Liver (tissue), 9 donors: Measurements from ENCODE around the gene GSK3A. TPM values are rescaled to one million over a fixed set of nuclear protein-coding genes. Genes with fewer than 3 reads are reported as not detected.

ENCODE experiments used
- DNase-seq: peaks from one replicate; pipeline ENCODE4 v3.0.0-alpha.2; 2017; ENCODE audit warnings: low spot score
- H3K27ac ChIP-seq, 2 donors: one replicate each; pipeline ENCODE4 v1.7.0; 2013; ENCODE audit warnings: inconsistent platforms in 2 of 2, low read length in 2 of 2, control low read depth in 1 of 2, low read depth in 1 of 2, mild to moderate bottlenecking in 1 of 2
- H3K27me3 ChIP-seq, 4 donors: one replicate each; pipeline versions ENCODE4 v1.6.1 to v1.7.0; 2013; ENCODE audit warnings: low read length in 3 of 4, inconsistent platforms in 1 of 4, mild to moderate bottlenecking in 1 of 4, moderate library complexity in 1 of 4; ENCODE audit not compliant: control insufficient read depth in 4 of 4, insufficient read depth in 4 of 4
- H3K36me3 ChIP-seq, 4 donors: one replicate each; pipeline versions ENCODE4 v1.6.1 to v1.7.0; 2013; ENCODE audit warnings: low read length in 3 of 4, mild to moderate bottlenecking in 3 of 4, low read depth in 1 of 4, moderate library complexity in 1 of 4; ENCODE audit not compliant: control insufficient read depth in 4 of 4, insufficient read depth in 3 of 4
- H3K4me1 ChIP-seq, 4 donors: one replicate each; pipeline versions ENCODE4 v1.6.1 to v1.7.0; 2013; ENCODE audit warnings: low read length in 3 of 4, mild to moderate bottlenecking in 3 of 4, moderate library complexity in 1 of 4; ENCODE audit not compliant: control insufficient read depth in 4 of 4, insufficient read depth in 4 of 4
- H3K4me3 ChIP-seq, 3 donors: one replicate each; pipeline versions ENCODE4 v1.6.1 to v1.7.0; 2013; ENCODE audit warnings: low read length in 3 of 3, control low read depth in 1 of 3, low read depth in 1 of 3, mild to moderate bottlenecking in 1 of 3
- H3K9ac ChIP-seq, 2 donors: one replicate each; pipeline ENCODE4 v1.7.0; 2013; ENCODE audit warnings: low read length in 2 of 2, mild to moderate bottlenecking in 2 of 2, moderate library complexity in 2 of 2, control low read depth in 1 of 2, low read depth in 1 of 2
- H3K9me3 ChIP-seq, 4 donors: one replicate each; pipeline versions ENCODE4 v1.6.1 to v1.7.0; 2013; ENCODE audit warnings: low read length in 3 of 4; ENCODE audit not compliant: control insufficient read depth in 4 of 4
- EGR1 ChIP-seq, 2 donors: IDR thresholded peaks; 2 replicates each; pipeline ENCODE4 v1.6.1; 2016 to 2018; ENCODE audit warnings: antibody characterized with exemption in 2 of 2, low read depth in 2 of 2
- FOXA1 ChIP-seq: IDR thresholded peaks from 2 replicates; pipeline ENCODE4 v1.6.1; 2016; ENCODE audit warnings: antibody characterized with exemption
- GABPA ChIP-seq, 2 donors: IDR thresholded peaks in 1 of 2; conservative IDR thresholded peaks in 1 of 2; 2 replicates each; pipeline ENCODE4 v1.6.1; 2016; ENCODE audit warnings: antibody characterized with exemption in 2 of 2, mild to moderate bottlenecking in 1 of 2, moderate library complexity in 1 of 2
- JUND ChIP-seq, 2 donors: IDR thresholded peaks; 2 replicates each; pipeline ENCODE4 v1.6.1; 2016; ENCODE audit warnings: antibody characterized with exemption in 2 of 2
- NR2F2 ChIP-seq: IDR thresholded peaks from 2 replicates; pipeline ENCODE4 v1.6.1; 2016; ENCODE audit warnings: antibody characterized with exemption
- RAD21 ChIP-seq, 2 donors: IDR thresholded peaks; 2 replicates each; pipeline ENCODE4 v1.6.1; 2016; ENCODE audit warnings: antibody characterized with exemption in 2 of 2, mild to moderate bottlenecking in 2 of 2
- RXRA ChIP-seq, 2 donors: IDR thresholded peaks; 2 replicates each; pipeline ENCODE4 v1.6.1; 2017 to 2018; ENCODE audit warnings: antibody characterized with exemption in 2 of 2, mild to moderate bottlenecking in 1 of 2
- SP1 ChIP-seq: IDR thresholded peaks from 2 replicates; pipeline ENCODE4 v1.6.1; 2018; ENCODE audit warnings: antibody characterized with exemption, mild to moderate bottlenecking
- YY1 ChIP-seq: IDR thresholded peaks from 2 replicates; pipeline ENCODE4 v1.6.1; 2016; ENCODE audit warnings: antibody characterized with exemption, mild to moderate bottlenecking
- WGBS: extraction: QIAGEN DNeasy Blood & Tissue Kit; methylation state at CpG from one replicate; pipeline ENCODE4 v1.1.7; 2013; 5-methylcytosine and 5-hydroxymethylcytosine counted together
- polyA plus RNA-seq, 2 donors: library from polyadenylated mRNA; stranded (reverse) in 1 of 2; unstranded in 1 of 2; fragments of 200-250 nt in 1 of 2; fragments of >200 nt in 1 of 2; fragmentation: Nextera tagmentation in 1 of 2; extraction: Ambion mirVana in 1 of 2; gene quantifications; one replicate each; pipeline versions ENCODE4 v1.2.1 to v1.2.3, GENCODE V29; 2013 to 2015
- total RNA-seq, 2 donors: library from RNA; depleted of rRNA; stranded (reverse); fragments of >200 nt; gene quantifications; one replicate each; pipeline ENCODE4 v1.2.3, GENCODE V29; 2014
- TF ChIP-seq, protein P1 (sequence below): IDR thresholded peaks from 2 replicates; pipeline ENCODE4 v1.6.1; 2016; ENCODE audit warnings: antibody characterized with exemption
- TF ChIP-seq, protein P2 (sequence below): fragments of 150-350 bp; IDR thresholded peaks from 2 replicates; pipeline ENCODE4 v1.5.1; 2017; ENCODE audit warnings: improper control_type of control experiment, low read depth, low read length; ENCODE audit not compliant: missing input control
- TF ChIP-seq, protein P3 (sequence below): IDR thresholded peaks from 2 replicates; pipeline ENCODE4 v1.6.1; 2016; ENCODE audit warnings: antibody characterized with exemption, mild to moderate bottlenecking
- donor health status: healthy.
- donor health status: healthy.
- donor health status: healthy.
- donor health status: healthy.
- donor health status: healthy.

Gene GSK3A
- total and polyA plus RNA-seq, 4 donors: 5.9 to 23.1 (median 13.0) TPM

DNA sequence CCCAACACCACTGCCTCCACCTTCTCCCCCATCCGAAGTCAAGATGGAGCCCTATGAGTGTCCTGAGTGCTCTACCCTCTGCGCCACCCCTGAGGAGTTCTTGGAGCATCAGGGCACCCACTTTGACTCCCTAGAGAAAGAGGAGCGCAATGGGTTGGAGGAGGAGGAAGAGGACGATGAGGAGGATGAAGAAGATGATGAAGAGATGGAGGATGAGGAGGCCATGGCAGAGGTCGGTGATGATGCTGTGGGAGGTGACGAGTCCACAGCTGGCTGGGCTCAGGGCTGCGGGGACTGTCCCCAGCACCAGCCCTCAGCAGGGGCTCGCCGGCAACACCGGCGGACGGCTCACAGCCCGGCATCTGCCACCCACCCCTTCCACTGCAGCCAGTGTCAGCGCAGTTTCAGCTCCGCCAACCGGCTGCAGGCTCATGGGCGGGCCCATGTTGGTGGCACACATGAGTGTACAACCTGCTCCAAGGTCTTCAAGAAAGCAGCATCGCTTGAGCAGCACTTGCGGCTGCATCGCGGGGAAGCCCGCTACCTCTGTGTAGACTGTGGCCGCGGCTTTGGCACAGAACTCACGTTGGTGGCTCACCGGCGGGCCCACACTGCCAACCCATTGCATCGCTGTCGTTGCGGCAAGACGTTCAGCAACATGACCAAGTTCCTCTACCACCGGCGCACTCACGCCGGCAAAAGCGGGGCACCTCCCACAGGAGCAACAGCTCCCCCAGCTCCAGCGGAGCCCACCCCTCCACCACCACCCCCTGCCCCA is 17.3 kb downstream of the GSK3A start:
- H3K27me3 ChIP-seq: no peaks in the 10 kb centered on the region
- H3K9me3 ChIP-seq: no peaks in the 10 kb centered on the region
- 96% methylated on average over 37 of the region's 37 CpGs for WGBS
- H3K4me3 ChIP-seq: no peak overlapping the region
- no peak overlapping the region for H3K27ac ChIP-seq
- TF ChIP-seq SP1 (no peak), EGR1 (IDR thresholded peaks at IDR 0.05; ENCODE audit: low read depth in 2 of 2) (no peak), RXRA (IDR thresholded peaks at IDR 0.05) (no peak), RAD21 (IDR thresholded peaks at IDR 0.05) (no peak), FOXA1 (no peak), JUND (IDR thresholded peaks at IDR 0.05) (no peak), GABPA (IDR thresholded peaks at IDR 0.05 in 1 of 2, conservative IDR thresholded peaks at IDR 0.05 in 1 of 2) (no peak), NR2F2 (no peak)
- TF ChIP-seq, protein P1, sequence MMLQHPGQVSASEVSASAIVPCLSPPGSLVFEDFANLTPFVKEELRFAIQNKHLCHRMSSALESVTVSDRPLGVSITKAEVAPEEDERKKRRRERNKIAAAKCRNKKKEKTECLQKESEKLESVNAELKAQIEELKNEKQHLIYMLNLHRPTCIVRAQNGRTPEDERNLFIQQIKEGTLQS: no peak
- TF ChIP-seq, protein P2, sequence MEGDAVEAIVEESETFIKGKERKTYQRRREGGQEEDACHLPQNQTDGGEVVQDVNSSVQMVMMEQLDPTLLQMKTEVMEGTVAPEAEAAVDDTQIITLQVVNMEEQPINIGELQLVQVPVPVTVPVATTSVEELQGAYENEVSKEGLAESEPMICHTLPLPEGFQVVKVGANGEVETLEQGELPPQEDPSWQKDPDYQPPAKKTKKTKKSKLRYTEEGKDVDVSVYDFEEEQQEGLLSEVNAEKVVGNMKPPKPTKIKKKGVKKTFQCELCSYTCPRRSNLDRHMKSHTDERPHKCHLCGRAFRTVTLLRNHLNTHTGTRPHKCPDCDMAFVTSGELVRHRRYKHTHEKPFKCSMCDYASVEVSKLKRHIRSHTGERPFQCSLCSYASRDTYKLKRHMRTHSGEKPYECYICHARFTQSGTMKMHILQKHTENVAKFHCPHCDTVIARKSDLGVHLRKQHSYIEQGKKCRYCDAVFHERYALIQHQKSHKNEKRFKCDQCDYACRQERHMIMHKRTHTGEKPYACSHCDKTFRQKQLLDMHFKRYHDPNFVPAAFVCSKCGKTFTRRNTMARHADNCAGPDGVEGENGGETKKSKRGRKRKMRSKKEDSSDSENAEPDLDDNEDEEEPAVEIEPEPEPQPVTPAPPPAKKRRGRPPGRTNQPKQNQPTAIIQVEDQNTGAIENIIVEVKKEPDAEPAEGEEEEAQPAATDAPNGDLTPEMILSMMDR: no peak
- TF ChIP-seq, protein P3, sequence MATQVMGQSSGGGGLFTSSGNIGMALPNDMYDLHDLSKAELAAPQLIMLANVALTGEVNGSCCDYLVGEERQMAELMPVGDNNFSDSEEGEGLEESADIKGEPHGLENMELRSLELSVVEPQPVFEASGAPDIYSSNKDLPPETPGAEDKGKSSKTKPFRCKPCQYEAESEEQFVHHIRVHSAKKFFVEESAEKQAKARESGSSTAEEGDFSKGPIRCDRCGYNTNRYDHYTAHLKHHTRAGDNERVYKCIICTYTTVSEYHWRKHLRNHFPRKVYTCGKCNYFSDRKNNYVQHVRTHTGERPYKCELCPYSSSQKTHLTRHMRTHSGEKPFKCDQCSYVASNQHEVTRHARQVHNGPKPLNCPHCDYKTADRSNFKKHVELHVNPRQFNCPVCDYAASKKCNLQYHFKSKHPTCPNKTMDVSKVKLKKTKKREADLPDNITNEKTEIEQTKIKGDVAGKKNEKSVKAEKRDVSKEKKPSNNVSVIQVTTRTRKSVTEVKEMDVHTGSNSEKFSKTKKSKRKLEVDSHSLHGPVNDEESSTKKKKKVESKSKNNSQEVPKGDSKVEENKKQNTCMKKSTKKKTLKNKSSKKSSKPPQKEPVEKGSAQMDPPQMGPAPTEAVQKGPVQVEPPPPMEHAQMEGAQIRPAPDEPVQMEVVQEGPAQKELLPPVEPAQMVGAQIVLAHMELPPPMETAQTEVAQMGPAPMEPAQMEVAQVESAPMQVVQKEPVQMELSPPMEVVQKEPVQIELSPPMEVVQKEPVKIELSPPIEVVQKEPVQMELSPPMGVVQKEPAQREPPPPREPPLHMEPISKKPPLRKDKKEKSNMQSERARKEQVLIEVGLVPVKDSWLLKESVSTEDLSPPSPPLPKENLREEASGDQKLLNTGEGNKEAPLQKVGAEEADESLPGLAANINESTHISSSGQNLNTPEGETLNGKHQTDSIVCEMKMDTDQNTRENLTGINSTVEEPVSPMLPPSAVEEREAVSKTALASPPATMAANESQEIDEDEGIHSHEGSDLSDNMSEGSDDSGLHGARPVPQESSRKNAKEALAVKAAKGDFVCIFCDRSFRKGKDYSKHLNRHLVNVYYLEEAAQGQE: no peak
- DNase-seq: no peak
- peaks cover 2 to 40% (median 24%) of the 10 kb centered on the region in 4 donors for H3K36me3 ChIP-seq
- H3K9ac ChIP-seq: no peak overlapping the region
- peaks cover 4 to 10% (median 9%) of the 10 kb centered on the region in 4 donors for H3K4me1 ChIP-seq

DNA sequence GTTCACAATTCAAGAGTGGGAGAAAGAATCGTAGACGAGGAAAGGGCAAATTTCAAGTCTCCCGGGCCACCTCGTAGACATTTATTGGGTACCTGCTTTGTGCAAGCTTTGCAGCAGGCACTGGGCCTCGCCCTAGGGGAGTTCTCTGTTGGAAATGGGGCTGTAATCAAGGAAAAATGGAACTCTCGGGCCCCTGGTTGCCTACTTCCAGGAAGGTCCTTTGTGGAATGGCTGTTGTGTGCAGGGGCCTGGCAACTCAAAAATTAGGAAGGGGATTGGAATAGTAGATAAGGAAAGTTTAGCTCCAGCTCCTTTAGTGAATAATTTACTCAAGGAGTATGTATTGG is 21.7 kb downstream of the GSK3A start:
- no peaks in the 10 kb centered on the region for H3K27me3 ChIP-seq
- H3K4me3 ChIP-seq: peak overlapping the region; percentile 51 to 98 (median 72)
- 2% methylated on average over 6 of the region's 6 CpGs for WGBS
- peaks cover 16 to 30% (median 25%) of the 10 kb centered on the region in 4 donors for H3K4me1 ChIP-seq
- no peak for DNase-seq
- TF ChIP-seq YY1: no peak
- no peak for TF ChIP-seq FOXA1
- no peak for TF ChIP-seq RXRA (IDR thresholded peaks at IDR 0.05)
- TF ChIP-seq, protein P2: no peak
- no peak for TF ChIP-seq JUND (IDR thresholded peaks at IDR 0.05)
- no peak for TF ChIP-seq EGR1 (IDR thresholded peaks at IDR 0.05; ENCODE audit: low read depth in 2 of 2)
- no peaks in the 10 kb centered on the region for H3K9me3 ChIP-seq
- peaks cover 0 to 16% (median 6%) of the 10 kb centered on the region in 4 donors for H3K36me3 ChIP-seq
- H3K9ac ChIP-seq: peak overlapping the region; percentile 10 to 40
- no peak overlapping the region for H3K27ac ChIP-seq
